ENCODE data around the gene BEGAIN.
"Not testable (repeated sequence)": the region's sequence is repeated elsewhere in the genome, so short reads cannot be mapped to it uniquely, and the experiment has no call there.

DNA sequence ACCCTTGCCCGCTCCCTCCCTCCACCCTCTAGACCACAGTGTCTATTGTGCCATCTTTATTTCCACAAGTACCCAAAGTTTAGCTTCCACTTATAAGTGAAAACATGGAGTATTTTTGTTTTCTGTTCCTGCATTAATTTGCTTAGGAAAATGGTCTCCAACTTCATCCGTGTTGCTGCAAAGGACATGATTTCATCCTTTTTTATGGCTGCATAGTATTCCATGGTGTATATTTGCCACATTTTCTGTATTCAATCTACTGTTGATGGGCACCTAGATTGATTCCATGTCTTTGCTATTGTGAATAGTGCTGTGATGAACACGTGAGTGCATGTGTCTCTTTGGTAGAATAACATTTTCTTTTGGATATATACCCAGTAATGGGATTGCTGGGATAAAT lies 81.2 kb downstream of the BEGAIN start:
- not testable (repeated sequence) for TF ChIP-seq EZH2 (IDR thresholded peaks at IDR 0.05; ENCODE audit: borderline replicate concordance); CTCF (IDR thresholded peaks at IDR 0.05; ENCODE audit: poor library complexity)

Data from hepatocyte (in vitro differentiated cells).